Measurements from ENCODE around the gene ZNF75A. TPM values are rescaled to one million over a fixed set of nuclear protein-coding genes. Genes with fewer than 3 reads are reported as not detected.
"Not testable (repeated sequence)": the region's sequence is repeated elsewhere in the genome, so short reads cannot be mapped to it uniquely, and the experiment has no call there.

ZNF75A gene
- total RNA-seq: 26.5 and 27.6 TPM in 2 replicates

DNA sequence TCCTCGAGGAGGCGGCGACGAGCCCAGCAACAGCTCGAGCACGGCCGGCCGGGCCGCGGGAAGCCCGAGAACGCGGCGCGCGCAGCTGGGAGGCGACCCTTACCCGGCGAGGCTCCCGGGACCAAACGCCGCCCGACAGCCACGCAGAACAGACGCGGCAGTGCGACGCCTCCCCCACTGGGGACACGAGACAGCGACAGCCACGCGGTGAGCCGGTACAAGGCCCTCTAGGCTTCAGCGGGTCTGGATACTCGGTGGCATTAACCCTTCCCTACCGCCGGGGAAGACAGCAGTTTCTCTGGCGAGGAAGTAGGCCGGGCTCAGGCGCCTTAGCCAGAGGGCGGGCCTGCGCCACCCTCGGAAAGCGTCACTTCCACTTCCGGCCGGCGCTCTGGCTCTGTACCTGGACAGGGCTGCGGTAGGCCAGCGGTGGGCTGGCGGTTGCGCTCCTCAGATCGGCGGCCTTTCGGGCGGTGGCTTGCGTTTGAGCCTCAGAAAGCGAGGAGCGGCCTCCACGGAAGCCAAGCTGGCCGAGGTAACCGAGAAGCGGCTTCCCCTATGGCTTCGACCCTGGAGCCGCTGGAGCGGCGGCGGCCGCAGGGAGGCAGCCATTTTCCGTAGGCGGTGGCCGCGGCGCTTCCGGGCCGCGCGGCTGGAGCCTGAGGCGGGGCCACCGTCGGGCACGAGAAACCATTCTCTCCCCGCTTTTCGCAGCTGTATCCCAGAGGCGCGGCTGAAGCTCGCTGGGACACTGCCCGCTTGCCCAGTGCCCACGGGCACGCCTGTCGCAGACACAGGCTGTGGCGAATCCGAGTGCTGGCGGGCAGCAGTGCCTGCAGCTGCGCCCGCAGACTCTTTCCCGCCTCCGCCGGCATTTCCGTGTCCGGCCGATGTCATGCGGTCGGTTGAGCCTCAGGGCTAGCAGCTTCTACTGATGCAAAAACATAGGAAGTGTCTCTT lies at the start of gene ZNF75A, which contains the start of gene TIGD7:
Gene ZNF75A (plus strand): TSS at position 389 of the 960 bp plus-strand sequence. CDS start 2,932 bp downstream, outside the sequence.
Gene TIGD7 (minus strand): TSS at position 322 of the 960 bp plus-strand sequence. CDS start 4,816 bp downstream, outside the sequence.
- intact Hi-C loops (cut with micrococcal nuclease): loop anchor here (1.0 to 5.0 kb wide), 7 partner anchors 22 to 195 kb away; partner anchors contain the start of genes NAA60, ZNF174, ZNF200 and ZNF263
- DNase-seq (ENCODE audit: low spot score): peak; percentile 79
- Mint-ChIP-seq H3K27ac (peak within 1 kb of the TSS; percentile 70), H3K4me3 (peak within 1 kb of the TSS; percentile 75), H3K4me1 (ENCODE audit: low read depth) (peaks cover 8% of the 10 kb centered on the region), H3K9me3 (peaks cover 50% of the 10 kb centered on the region), H3K36me3 (ENCODE audit: low read depth) (peaks cover 47% of the 10 kb centered on the region), H3K27me3 (ENCODE audit: insufficient read depth) (no peaks in the 10 kb centered on the region)

DNA sequence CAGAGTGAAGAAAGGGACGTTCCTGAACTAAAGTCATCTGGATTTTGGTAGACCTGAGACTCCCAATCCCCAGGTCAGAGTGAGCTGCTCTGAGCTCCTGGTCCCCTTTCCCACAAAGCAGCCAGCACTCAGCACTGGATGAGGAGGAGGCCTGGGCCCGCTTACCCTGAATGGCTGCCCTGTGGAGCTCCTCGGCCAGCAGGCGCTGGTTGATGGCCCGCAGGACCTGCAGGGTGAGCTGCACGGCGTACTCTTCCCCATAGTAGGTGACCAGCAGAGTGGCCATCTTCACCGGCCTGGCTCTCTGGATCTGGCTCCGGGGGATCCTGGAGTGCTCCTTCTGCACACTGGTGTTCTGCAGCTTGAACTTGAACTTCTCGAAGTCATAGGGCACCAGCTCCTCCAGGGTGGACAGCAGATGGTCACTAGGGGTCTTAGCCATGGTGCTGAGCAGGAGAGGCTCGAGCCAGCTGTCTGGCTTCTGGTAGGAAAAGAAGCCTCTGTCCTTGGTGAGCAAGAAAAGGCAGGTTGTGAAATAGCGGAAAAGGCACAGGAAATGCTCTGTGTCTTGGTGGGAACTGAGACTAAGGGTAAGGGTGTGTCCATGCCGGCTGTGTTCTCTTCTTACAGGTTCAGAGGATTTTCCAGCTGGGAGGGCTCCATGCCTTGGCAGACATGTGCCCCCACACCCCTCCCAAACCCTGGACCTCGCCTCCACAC lies 49.0 kb upstream of the ZNF75A start, which contains the start of gene MEFV:
Gene MEFV (minus strand): TSS at position 488 of the 720 bp plus-strand sequence. CDS start 46 bp downstream, at position 442.
- intact Hi-C loops (cut with micrococcal nuclease): no loop called here
- no peak for DNase-seq (ENCODE audit: low spot score)
- Mint-ChIP-seq H3K27me3 (ENCODE audit: insufficient read depth) (peaks cover 6% of the 10 kb centered on the region), H3K27ac (no peak within 1 kb of the TSS), H3K4me1 (ENCODE audit: low read depth) (no peaks in the 10 kb centered on the region), H3K9me3 (no peaks in the 10 kb centered on the region), H3K4me3 (no peak within 1 kb of the TSS), H3K36me3 (ENCODE audit: low read depth) (no peaks in the 10 kb centered on the region)

DNA sequence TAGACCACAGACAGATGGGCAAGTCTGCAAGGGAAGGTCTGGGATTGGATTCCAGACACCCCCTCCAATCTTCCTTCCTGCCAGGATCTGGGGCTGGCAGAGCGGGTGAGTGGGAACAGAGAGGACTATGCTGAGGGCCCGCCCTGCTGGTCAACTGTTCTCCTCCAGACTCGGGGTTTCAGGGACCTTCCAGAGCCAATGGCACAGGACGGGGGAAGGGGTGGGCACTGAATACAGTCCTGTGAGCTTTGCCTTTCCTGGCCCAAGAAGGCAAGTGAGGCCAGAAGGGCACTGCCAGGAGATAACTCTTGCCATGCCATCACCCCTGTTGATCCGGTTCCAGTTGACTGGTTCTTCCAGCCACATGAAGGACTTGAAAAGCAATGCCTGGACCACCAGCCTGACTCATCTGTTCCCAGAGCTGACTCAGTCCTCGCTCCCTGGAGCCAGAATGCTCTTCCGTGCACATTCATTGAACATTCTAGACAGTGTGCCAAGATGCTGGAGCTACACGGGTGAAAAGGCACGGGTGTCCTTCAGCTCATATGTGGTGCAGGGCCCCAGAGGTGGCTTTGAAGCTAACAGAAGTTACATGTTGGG lies 48.3 kb upstream of the ZNF75A start:
- intact Hi-C loops (cut with micrococcal nuclease): no loop called here
- H3K27me3 Mint-ChIP-seq (ENCODE audit: insufficient read depth): peaks cover 6% of the 10 kb centered on the region
- H3K27ac Mint-ChIP-seq: no peak overlapping the region
- DNase-seq (ENCODE audit: low spot score): no peak
- H3K36me3 Mint-ChIP-seq (ENCODE audit: low read depth): peaks cover 2% of the 10 kb centered on the region
- H3K4me1 Mint-ChIP-seq (ENCODE audit: low read depth): no peaks in the 10 kb centered on the region
- no peak overlapping the region for H3K4me3 Mint-ChIP-seq
- peaks cover 4% of the 10 kb centered on the region for H3K9me3 Mint-ChIP-seq

DNA sequence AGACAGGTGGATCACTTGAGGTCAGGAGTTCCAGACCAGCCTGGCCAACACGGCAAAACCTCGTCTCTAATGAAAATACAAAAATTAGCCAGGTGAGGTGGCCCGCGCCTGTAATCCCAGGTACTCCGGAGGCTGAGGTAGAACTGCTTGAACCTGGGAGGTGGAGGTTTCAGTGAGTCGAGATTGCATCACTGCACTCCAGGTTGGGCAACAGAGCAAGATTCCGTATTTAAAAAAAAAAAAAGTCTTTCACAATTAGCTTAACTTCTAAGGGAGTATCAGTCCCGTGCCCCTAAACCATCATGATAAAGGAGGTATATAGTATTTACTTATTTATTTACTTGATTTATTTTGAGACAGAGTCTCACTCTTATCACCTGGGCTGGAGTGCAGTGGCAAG lies 45.5 kb upstream of the ZNF75A start:
- Mint-ChIP-seq H3K27ac (no peak overlapping the region), H3K4me1 (ENCODE audit: low read depth) (peaks cover 18% of the 10 kb centered on the region), H3K27me3 (ENCODE audit: insufficient read depth) (peaks cover 4% of the 10 kb centered on the region), H3K36me3 (ENCODE audit: low read depth) (peaks cover 9% of the 10 kb centered on the region), H3K9me3 (peaks cover 9% of the 10 kb centered on the region), H3K4me3 (no peak overlapping the region)
- no peak for DNase-seq (ENCODE audit: low spot score)
- intact Hi-C loops (cut with micrococcal nuclease): loop anchor here (10.0 kb wide), 1 partner anchor 355 kb away; the partner anchor contains the start of gene SLX4

DNA sequence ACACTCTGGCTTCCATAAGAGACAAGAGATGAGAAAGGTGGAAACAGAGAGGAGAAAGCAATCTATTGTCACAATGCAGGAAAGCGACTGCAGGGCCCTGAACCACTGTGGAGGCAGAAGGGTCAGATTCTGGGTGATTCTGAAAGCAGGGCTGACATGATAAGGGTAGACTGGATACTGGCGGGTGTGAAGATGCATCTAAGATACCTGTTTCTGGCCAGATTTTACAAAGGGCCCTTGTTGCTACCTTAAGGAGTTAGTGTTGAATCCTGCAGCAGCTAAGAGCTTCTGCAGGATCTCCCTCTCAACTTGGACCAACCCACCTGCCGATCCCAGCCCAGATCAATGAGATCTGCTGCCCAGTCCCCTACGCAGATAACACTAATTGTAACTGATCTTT lies 42.8 kb upstream of the ZNF75A start:
- Mint-ChIP-seq H3K4me1 (ENCODE audit: low read depth) (peaks cover 20% of the 10 kb centered on the region), H3K9me3 (peaks cover 18% of the 10 kb centered on the region), H3K27me3 (ENCODE audit: insufficient read depth) (peaks cover 3% of the 10 kb centered on the region), H3K4me3 (peak overlapping the region; percentile 89), H3K27ac (peak overlapping the region; percentile 47), H3K36me3 (ENCODE audit: low read depth) (peaks cover 15% of the 10 kb centered on the region)
- no peak for DNase-seq (ENCODE audit: low spot score)
- intact Hi-C loops (cut with micrococcal nuclease): loop anchor here (10.0 kb wide), 1 partner anchor 352 kb away; the partner anchor contains the start of gene SLX4

DNA sequence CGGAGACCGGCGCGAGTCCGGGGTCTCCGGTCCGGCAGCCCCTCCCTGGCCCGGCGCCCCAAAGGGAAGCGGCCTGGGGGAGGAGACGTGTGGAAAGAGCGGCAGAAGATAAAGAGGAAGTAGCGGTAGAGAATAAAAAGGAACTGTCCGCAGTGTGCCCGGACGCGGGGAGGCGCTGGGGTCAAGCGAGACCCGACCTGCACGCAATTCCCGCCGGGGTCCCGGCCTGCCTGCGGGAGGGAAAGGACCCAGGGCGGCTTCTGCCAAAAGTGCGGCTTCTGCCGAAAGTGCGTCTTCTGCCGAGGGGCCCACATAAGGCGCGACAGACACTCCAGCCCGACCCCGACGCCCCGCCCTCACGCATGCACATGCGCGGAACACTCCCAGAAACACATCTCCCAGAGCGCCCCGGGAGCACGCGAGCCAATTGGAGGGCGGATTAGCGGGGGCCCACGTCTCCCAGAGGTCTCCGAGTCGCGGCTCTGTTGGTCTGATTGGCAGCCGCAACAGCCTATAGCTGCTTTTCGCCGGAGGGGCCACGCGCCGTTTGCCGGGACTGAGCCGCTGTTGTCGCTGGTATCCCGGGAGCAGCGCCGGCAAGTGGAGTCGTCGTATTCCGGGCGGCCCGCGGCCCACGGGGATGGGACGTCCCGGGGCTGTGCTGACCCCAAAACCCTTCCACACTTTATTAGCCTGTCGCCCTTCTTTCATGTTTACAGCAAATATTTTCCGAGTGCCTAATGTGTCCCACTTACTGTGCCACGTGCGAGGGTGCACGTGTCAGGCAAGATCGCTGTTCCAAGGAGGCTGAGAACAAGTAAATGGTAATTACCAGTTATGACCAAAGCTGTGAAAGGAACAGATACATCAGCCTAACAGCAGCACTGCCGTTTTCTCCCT lies 40.9 kb upstream of the ZNF75A start:
- peaks cover 22% of the 10 kb centered on the region for H3K9me3 Mint-ChIP-seq
- no peaks in the 10 kb centered on the region for H3K27me3 Mint-ChIP-seq (ENCODE audit: insufficient read depth)
- peaks cover 20% of the 10 kb centered on the region for H3K4me1 Mint-ChIP-seq (ENCODE audit: low read depth)
- DNase-seq (ENCODE audit: low spot score): peak; percentile 95
- intact Hi-C loops (cut with micrococcal nuclease): loop anchor here (1.0 to 10.0 kb wide), 10 partner anchors 19 to 350 kb away; partner anchors contain the start of genes SLX4, TIGD7, ZNF174 and ZNF200
- H3K4me3 Mint-ChIP-seq: peak overlapping the region; percentile 89
- H3K36me3 Mint-ChIP-seq (ENCODE audit: low read depth): peaks cover 26% of the 10 kb centered on the region
- peak overlapping the region; percentile 92 for H3K27ac Mint-ChIP-seq

DNA sequence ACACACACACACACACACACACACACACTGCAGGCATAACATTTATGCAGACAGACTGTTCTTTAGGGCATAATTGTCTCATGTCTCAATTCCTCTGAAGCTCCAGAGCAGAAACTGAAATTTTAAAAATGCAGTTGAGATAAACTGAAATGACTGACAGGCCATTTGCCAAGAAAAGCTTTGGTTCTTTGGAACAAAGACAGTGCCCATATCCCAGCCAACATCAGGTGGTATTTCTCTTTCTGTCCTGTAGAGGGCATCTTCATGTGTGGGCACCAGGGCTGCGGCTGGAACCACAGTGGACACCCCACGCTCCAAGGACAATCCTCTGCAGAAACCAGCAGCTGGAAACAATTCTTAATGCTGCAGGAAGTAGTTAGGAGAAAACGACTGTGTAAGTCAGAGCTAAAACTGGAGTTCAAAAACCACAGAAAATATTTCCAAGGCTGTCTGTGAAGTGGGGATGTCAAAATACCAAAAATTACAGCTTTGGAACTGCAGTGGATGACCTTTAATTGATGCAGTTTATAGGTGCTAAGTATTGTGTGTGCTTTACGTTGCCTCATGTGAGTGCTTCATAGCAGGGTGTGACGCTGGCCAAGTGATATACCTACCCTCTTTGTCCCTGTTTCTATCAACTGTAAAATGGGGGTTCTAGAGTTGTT lies 38.3 kb upstream of the ZNF75A start:
- peaks cover 26% of the 10 kb centered on the region for H3K9me3 Mint-ChIP-seq
- peaks cover 20% of the 10 kb centered on the region for H3K4me1 Mint-ChIP-seq (ENCODE audit: low read depth)
- H3K4me3 Mint-ChIP-seq: no peak overlapping the region
- intact Hi-C loops (cut with micrococcal nuclease): loop anchor here (10.0 kb wide), 1 partner anchor 348 kb away; the partner anchor contains the start of gene SLX4
- peaks cover 23% of the 10 kb centered on the region for H3K36me3 Mint-ChIP-seq (ENCODE audit: low read depth)
- no peaks in the 10 kb centered on the region for H3K27me3 Mint-ChIP-seq (ENCODE audit: insufficient read depth)
- H3K27ac Mint-ChIP-seq: peak overlapping the region; percentile 4
- DNase-seq (ENCODE audit: low spot score): no peak

DNA sequence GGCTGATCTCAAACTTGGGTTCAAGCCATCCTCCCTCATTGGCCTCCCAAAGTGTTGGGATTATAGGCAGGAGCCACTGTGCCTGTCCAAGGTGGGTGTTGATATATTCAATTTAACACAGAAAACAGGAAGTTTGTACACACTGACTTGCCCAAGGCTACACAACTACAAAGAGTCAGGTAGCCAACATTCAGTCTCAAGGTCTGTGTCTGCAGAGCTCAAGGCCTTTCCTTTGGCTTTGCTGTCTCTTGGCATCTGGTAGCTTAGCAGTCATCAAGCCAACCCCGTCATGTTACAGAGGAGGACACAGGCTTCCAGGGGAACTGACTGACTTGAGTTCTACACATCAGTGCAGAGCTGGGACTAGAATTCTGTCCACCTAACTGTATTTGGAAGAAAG lies 37.0 kb upstream of the ZNF75A start:
- intact Hi-C loops (cut with micrococcal nuclease): loop anchor here (10.0 kb wide), 1 partner anchor 347 kb away; the partner anchor contains the start of gene SLX4
- Mint-ChIP-seq H3K9me3 (peaks cover 22% of the 10 kb centered on the region), H3K36me3 (ENCODE audit: low read depth) (peaks cover 20% of the 10 kb centered on the region), H3K4me1 (ENCODE audit: low read depth) (peaks cover 11% of the 10 kb centered on the region), H3K27me3 (ENCODE audit: insufficient read depth) (no peaks in the 10 kb centered on the region), H3K27ac (no peak overlapping the region), H3K4me3 (no peak overlapping the region)
- DNase-seq (ENCODE audit: low spot score): no peak

DNA sequence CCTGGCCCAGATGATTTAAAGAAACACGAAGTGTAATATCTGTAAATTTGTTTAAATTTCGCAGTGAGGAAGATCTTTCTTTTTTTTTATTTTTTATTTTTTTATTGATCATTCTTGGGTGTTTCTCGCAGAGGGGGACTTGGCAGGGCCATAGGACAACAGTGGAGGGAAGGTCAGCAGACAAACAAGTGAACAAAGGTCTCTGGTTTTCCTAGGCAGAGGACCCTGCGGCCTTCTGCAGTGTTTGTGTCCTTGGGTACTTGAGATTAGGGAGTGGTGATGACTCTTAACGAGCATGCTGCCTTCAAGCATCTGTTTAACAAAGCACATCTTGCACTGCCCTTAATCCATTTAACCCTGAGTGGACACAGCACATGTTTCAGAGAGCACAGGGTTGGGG lies 34.6 kb upstream of the ZNF75A start:
- H3K27ac Mint-ChIP-seq; H3K4me1 Mint-ChIP-seq (ENCODE audit: low read depth); DNase-seq (ENCODE audit: low spot score); intact Hi-C loops (cut with micrococcal nuclease); H3K27me3 Mint-ChIP-seq (ENCODE audit: insufficient read depth); H3K4me3 Mint-ChIP-seq: not testable (repeated sequence)
- H3K9me3 Mint-ChIP-seq: peaks cover 29% of the 10 kb centered on the region
- peaks cover 17% of the 10 kb centered on the region for H3K36me3 Mint-ChIP-seq (ENCODE audit: low read depth)

DNA sequence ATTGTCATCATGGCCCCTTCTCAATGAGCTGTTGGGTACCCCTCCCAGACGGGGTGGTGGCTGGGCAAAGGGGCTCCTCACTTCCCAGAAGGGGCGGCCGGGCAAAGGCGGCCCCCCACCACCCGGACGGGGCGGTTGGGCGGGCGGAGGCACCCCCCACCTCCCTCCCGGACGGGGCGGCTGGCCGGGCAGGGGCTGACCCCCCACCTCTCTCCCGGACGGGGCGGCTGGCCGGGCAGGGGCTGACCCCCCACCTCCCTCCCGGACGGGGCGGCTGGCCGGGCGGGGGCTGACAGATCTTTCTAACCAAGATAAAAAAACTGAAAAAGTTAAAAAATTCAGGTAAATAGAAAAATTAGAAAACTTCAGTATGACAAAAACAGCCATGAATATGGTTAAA lies 34.0 kb upstream of the ZNF75A start:
- peaks cover 31% of the 10 kb centered on the region for H3K9me3 Mint-ChIP-seq
- intact Hi-C loops (cut with micrococcal nuclease); H3K4me3 Mint-ChIP-seq; H3K27ac Mint-ChIP-seq; DNase-seq (ENCODE audit: low spot score); H3K27me3 Mint-ChIP-seq (ENCODE audit: insufficient read depth); H3K4me1 Mint-ChIP-seq (ENCODE audit: low read depth): not testable (repeated sequence)
- H3K36me3 Mint-ChIP-seq (ENCODE audit: low read depth): peaks cover 19% of the 10 kb centered on the region

DNA sequence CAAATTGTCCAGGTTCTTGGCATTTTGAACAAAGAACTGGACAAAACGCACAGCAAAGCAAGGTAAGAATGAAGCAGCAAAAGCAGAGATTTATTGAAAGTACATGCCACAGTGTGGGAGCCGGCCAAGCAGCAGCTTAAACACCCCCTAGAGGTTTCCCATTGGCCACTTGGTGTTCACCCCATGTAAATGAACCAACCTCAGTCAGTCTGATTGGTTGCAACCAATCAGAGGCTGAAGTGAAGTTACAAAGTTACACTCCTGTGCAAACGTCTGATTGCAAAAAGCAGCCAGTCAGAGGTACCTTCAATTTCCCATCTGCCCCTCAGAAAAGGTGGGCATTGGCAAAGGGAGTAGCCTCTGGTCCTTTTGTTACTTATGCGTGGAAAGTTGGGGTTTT lies 30.8 kb upstream of the ZNF75A start:
- Mint-ChIP-seq H3K4me1 (ENCODE audit: low read depth) (no peaks in the 10 kb centered on the region), H3K9me3 (peaks cover 22% of the 10 kb centered on the region), H3K27me3 (ENCODE audit: insufficient read depth) (peaks cover 6% of the 10 kb centered on the region), H3K27ac (no peak overlapping the region), H3K4me3 (no peak overlapping the region), H3K36me3 (ENCODE audit: low read depth) (peaks cover 3% of the 10 kb centered on the region)
- intact Hi-C loops (cut with micrococcal nuclease): no loop called here
- DNase-seq (ENCODE audit: low spot score): no peak

Measured in activated T-helper 1 cell treated with anti-CD3 and anti-CD28 coated beads, Interleukin-12 subunit alpha, Interleukin-12 subunit beta, Interleukin-2, Interleukin-4 antibody, amounts not matched to agents 30 ng/mL and 10 ng/mL and 1 ng/mL, durations not matched to agents 14 hours and 24 hours and 36 hours (primary cell).